ENCODE results near the gene ADCK1. TPM values are rescaled to one million over a fixed set of nuclear protein-coding genes. Genes with fewer than 3 reads are reported as not detected.

Gene ADCK1
- total RNA-seq, 1 experiment from 2014 or later: 11.4 TPM

DNA sequence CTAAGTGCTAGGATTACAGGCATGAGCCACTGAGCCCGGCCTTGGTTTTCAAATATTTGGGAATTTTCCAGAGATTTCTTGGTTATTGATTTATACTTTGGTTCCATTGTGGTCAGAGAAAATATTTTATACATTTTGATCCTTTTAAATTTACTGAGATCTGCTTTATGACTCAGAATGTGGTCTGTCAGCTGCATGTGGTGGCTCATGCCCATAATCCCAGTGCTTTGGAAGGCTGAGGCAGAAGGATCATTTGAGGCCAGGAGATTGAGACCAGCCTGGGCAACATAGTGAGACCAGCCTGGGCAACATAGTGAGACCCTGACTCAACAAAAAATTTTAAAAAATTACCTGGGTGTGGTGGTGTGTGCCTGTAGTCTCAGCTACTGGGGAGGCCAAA is 49.8 kb downstream of the ADCK1 start:
- ChIA-PET POLR2A (no interaction called here), CTCF (no interaction called here)
- H3K27me3 Mint-ChIP-seq (ENCODE audit: low read depth): no peaks in the 10 kb centered on the region; the same call in none of the 2 replicates
- no peak overlapping the region for H3K4me3 Mint-ChIP-seq
- H3K4me1 Mint-ChIP-seq: no peaks in the 10 kb centered on the region
- no peaks in the 10 kb centered on the region for H3K36me3 Mint-ChIP-seq
- H3K9me3 Mint-ChIP-seq: peaks cover 4% of the 10 kb centered on the region
- TF ChIP-seq CREB1 (CRISPR knock-in tag; IDR thresholded peaks at IDR 0.05): no peak
- no peak for TF ChIP-seq ZNF423 (CRISPR knock-in tag; IDR thresholded peaks at IDR 0.05)
- no peak for TF ChIP-seq FOXP1 (CRISPR knock-in tag; IDR thresholded peaks at IDR 0.05; ENCODE audit: borderline replicate concordance)
- TF ChIP-seq, protein P1, sequence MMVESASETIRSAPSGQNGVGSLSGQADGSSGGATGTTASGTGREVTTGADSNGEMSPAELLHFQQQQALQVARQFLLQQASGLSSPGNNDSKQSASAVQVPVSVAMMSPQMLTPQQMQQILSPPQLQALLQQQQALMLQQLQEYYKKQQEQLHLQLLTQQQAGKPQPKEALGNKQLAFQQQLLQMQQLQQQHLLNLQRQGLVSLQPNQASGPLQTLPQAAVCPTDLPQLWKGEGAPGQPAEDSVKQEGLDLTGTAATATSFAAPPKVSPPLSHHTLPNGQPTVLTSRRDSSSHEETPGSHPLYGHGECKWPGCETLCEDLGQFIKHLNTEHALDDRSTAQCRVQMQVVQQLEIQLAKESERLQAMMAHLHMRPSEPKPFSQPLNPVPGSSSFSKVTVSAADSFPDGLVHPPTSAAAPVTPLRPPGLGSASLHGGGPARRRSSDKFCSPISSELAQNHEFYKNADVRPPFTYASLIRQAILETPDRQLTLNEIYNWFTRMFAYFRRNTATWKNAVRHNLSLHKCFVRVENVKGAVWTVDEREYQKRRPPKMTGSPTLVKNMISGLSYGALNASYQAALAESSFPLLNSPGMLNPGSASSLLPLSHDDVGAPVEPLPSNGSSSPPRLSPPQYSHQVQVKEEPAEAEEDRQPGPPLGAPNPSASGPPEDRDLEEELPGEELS (CRISPR knock-in tag; IDR thresholded peaks at IDR 0.05): no peak
- no peak for TF ChIP-seq GRHL2 (CRISPR knock-in tag; IDR thresholded peaks at IDR 0.05; ENCODE audit: insufficient replicate concordance, severe bottlenecking)
- TF ChIP-seq, protein P2, sequence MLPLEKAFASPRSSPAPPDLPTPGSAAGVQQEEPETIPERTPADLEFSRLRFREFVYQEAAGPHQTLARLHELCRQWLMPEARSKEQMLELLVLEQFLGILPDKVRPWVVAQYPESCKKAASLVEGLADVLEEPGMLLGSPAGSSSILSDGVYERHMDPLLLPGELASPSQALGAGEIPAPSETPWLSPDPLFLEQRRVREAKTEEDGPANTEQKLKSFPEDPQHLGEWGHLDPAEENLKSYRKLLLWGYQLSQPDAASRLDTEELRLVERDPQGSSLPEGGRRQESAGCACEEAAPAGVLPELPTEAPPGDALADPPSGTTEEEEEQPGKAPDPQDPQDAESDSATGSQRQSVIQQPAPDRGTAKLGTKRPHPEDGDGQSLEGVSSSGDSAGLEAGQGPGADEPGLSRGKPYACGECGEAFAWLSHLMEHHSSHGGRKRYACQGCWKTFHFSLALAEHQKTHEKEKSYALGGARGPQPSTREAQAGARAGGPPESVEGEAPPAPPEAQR (CRISPR knock-in tag; IDR thresholded peaks at IDR 0.05): no peak
- no peak for TF ChIP-seq EMX1 (CRISPR knock-in tag; IDR thresholded peaks at IDR 0.05)
- TF ChIP-seq PRRX2 (CRISPR knock-in tag; IDR thresholded peaks at IDR 0.05): no peak
- TF ChIP-seq, protein P3, sequence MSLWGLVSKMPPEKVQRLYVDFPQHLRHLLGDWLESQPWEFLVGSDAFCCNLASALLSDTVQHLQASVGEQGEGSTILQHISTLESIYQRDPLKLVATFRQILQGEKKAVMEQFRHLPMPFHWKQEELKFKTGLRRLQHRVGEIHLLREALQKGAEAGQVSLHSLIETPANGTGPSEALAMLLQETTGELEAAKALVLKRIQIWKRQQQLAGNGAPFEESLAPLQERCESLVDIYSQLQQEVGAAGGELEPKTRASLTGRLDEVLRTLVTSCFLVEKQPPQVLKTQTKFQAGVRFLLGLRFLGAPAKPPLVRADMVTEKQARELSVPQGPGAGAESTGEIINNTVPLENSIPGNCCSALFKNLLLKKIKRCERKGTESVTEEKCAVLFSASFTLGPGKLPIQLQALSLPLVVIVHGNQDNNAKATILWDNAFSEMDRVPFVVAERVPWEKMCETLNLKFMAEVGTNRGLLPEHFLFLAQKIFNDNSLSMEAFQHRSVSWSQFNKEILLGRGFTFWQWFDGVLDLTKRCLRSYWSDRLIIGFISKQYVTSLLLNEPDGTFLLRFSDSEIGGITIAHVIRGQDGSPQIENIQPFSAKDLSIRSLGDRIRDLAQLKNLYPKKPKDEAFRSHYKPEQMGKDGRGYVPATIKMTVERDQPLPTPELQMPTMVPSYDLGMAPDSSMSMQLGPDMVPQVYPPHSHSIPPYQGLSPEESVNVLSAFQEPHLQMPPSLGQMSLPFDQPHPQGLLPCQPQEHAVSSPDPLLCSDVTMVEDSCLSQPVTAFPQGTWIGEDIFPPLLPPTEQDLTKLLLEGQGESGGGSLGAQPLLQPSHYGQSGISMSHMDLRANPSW (CRISPR knock-in tag; conservative IDR thresholded peaks at IDR 0.05; ENCODE audit: low read depth): no peak
- TF ChIP-seq MYBL2 (CRISPR knock-in tag; IDR thresholded peaks at IDR 0.05): no peak
- no peak for TF ChIP-seq CREM (CRISPR knock-in tag; IDR thresholded peaks at IDR 0.05)
- TF ChIP-seq, protein P4, sequence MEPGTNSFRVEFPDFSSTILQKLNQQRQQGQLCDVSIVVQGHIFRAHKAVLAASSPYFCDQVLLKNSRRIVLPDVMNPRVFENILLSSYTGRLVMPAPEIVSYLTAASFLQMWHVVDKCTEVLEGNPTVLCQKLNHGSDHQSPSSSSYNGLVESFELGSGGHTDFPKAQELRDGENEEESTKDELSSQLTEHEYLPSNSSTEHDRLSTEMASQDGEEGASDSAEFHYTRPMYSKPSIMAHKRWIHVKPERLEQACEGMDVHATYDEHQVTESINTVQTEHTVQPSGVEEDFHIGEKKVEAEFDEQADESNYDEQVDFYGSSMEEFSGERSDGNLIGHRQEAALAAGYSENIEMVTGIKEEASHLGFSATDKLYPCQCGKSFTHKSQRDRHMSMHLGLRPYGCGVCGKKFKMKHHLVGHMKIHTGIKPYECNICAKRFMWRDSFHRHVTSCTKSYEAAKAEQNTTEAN (CRISPR knock-in tag; IDR thresholded peaks at IDR 0.05): no peak
- TF ChIP-seq TP53 (CRISPR knock-in tag; IDR thresholded peaks at IDR 0.05): no peak
- TF ChIP-seq ZNF416 (CRISPR knock-in tag; IDR thresholded peaks at IDR 0.05): no peak
- no peak for TF ChIP-seq FOXJ3 (CRISPR knock-in tag; IDR thresholded peaks at IDR 0.05; ENCODE audit: borderline replicate concordance)
- TF ChIP-seq NR1H2 (CRISPR knock-in tag; IDR thresholded peaks at IDR 0.05): no peak
- TF ChIP-seq ESRRA (CRISPR knock-in tag; IDR thresholded peaks at IDR 0.05; ENCODE audit: borderline replicate concordance): no peak
- TF ChIP-seq IRF2 (CRISPR knock-in tag; IDR thresholded peaks at IDR 0.05; ENCODE audit: borderline replicate concordance, low read depth): no peak
- TF ChIP-seq, protein P5, sequence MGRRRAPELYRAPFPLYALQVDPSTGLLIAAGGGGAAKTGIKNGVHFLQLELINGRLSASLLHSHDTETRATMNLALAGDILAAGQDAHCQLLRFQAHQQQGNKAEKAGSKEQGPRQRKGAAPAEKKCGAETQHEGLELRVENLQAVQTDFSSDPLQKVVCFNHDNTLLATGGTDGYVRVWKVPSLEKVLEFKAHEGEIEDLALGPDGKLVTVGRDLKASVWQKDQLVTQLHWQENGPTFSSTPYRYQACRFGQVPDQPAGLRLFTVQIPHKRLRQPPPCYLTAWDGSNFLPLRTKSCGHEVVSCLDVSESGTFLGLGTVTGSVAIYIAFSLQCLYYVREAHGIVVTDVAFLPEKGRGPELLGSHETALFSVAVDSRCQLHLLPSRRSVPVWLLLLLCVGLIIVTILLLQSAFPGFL (CRISPR knock-in tag; IDR thresholded peaks at IDR 0.05; ENCODE audit: borderline replicate concordance): no peak
- DNase-seq (ENCODE audit: low spot score) (no peak), ATAC-seq (no peak)
- no peak overlapping the region for H3K27ac Mint-ChIP-seq

All from WTC11 (cell line).